HG03066 (cell line): ENCODE results near the gene WNT5B.
A peak's percentile ranks its signal among the peaks of the same experiment; 100 is the strongest.

ENCODE experiments used
- ATAC-seq: cut with Tn5 transposase; IDR thresholded peaks from one replicate; pipeline ENCODE4 v1.9.1; 2021; ENCODE audit warnings: low read depth; ENCODE audit not compliant: unreplicated experiment

WNT5B gene

DNA sequence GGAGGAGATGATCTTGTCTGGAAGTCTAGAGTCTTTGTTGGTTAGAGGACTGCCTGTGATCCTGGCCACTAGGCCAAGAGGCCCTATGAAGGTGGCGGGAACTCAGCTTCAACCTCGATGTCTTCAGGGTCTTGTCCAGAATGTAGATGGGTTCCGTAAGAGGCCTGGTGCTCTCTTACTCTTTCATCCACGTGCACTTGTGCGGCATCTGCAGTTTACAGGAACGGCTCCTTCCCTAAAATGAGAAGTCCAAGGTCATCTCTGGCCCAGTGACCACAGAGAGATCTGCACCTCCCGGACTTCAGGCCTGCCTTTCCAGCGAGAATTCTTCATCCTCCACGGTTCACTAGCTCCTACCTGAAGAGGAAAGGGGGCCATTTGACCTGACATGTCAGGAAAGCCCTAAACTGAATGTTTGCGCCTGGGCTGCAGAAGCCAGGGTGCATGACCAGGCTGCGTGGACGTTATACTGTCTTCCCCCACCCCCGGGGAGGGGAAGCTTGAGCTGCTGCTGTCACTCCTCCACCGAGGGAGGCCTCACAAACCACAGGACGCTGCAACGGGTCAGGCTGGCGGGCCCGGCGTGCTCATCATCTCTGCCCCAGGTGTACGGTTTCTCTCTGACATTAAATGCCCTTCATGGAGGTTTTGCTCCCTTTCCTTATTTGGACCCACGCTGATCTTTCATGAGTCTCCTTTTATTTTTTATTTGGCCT lies 17.7 kb downstream of the WNT5B start:
- ATAC-seq = no peak

DNA sequence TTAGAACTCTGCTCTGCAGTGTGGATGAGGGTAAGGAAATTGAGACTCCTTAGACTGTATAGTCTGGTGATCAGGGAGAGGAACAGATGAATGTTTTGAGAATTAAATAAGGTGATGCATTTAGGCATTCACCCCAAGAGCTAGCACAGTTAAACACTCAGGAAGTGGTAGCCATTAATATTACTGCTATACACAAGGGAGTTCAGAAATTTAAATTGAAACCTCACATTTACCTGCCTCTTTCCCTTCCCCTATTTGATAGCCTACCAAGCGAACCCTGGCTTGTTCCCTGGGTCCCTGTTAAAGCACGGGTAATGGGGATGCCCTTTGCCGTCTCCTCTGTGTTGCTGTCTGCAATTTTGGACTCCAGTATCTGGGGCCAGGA lies 18.2 kb downstream of the WNT5B start:
- no peak for ATAC-seq

DNA sequence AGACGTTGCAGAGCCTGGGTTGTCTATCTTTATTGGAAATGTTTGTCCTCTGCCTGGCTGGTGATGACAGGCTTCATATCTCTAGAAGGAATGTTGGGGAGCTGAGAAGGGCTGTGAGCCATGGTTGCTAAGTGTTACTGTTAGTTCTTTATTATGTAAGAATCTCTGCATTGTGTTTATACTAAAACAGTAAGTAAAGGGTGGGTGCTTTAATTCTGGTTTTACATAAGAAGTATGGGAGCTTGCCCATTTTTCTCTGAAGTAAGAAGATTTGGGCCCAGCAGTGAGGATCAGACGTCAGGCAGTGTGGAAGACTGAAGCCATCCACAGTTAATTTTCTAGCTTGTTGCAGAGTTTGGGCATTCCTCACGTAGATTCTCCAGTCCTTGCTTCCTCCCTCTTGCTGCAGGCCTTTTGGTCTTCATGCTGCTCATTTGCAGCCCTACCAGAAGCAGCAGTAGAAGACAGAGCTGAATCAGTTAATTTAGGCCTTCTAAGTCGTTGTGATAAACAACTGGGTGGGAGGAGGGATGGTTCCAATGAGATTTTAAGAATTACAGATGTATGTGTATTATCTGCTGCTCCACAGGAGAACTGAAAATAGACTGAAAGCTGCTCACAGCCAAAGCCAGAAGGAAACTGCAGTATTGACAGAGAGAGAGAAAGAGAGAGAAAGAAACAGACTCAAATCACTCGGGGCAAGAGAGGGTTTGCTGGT lies 21.4 kb downstream of the WNT5B start:
- no peak for ATAC-seq

DNA sequence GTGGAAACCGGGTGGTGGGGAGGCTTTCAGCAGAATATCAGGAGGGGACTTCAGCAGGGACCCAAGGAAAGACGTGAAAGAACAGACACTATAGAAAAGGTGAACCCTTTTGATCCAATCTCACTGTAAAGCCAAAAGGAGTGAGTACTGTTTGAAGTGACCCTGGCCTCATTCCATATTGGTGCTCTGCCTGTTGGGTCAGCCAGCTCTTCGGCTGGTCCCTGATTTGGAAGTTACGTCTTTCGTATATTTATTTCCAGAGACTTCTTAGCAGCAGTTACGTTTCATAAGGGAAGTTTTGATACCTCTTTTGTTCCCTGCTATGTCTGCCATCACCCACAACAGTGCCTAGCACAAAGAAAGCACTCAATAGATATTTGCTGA lies 21.9 kb downstream of the WNT5B start:
- no peak for ATAC-seq

DNA sequence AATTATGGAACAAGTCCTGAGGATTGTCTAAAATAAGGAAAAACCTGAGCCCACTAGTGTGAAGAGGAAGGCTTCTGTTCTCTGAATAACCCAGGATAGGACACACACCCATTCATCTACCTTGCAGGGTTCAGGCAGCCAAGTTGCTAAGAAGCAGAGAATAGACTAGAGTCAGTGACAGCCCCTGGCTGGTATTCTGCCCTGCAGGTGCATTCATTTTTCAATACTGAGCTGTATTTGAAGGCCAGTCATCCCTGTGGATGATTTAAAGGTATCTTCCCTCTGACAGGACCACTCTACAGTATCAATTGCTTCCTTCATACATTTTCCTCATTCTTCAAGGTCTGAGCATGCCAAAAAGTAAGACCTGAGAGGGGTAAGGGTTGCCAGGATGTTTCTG lies 22.9 kb downstream of the WNT5B start:
- no peak for ATAC-seq

DNA sequence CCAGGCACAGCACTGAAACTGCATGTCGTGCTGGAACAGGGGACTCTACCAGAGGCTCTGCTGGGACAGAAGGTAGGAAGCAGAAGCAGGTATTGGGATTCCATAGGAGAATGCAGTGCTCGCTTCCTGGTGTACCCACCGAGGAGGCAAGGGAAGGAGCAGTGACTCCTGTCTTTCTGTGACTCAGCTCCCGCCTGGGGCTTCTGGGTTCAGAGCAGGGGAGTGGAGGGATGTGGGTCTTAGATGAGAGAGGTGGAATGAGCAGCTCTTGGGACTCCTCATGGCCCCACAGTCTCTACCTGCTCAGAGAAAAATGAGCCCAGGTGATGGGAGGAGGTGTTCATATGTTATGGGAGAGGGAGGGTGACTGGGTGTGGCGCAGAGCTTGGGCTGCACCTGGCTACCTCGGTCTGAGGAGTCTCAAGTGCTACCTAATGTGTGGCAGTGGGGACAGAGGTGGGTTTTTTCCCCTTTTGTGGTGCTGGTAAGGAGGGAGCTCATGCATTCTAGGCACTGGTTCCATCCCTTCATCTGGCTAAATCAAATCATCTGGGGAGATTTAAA lies 26.3 kb downstream of the WNT5B start:
- no peak for ATAC-seq

DNA sequence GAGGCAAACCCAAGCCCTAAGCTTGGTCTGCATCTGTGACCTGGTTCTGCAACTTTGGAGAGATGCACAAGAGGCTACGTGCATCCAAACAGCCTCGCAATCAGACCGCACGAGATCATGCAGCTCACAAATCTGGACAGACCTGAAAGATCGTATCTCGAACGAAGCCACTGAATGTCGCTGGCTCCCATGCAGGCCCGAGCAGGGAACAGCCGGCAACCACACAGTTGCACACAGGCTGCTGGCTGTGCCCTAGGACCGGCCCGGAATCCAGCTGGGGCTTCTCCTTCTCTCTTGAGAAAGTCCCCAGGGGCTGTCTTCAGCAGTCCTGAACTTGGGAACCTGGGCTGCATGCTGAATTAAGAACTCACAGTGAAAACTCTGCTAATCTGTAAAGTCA lies 27.9 kb downstream of the WNT5B start:
- ATAC-seq = no peak

DNA sequence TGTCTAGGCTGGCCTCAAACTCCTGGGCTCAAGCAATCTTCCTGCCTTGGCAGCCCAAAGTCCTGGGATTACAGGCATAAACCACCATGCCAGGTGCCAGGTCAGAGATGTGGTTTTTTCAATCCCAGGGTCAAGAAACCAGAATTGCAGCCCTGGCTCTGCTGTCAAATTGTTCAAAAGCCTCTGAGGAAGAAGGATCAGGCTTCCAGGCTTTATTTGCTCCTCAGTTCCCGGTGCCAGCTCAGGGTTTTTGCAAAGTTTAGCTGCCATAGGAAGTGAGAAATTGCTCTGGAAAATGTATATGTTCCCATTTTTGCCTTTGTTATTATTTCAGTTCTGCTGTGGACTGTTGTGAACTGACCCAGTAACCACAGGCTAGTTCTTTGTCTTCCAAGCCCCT lies 28.7 kb downstream of the WNT5B start:
- ATAC-seq = no peak

DNA sequence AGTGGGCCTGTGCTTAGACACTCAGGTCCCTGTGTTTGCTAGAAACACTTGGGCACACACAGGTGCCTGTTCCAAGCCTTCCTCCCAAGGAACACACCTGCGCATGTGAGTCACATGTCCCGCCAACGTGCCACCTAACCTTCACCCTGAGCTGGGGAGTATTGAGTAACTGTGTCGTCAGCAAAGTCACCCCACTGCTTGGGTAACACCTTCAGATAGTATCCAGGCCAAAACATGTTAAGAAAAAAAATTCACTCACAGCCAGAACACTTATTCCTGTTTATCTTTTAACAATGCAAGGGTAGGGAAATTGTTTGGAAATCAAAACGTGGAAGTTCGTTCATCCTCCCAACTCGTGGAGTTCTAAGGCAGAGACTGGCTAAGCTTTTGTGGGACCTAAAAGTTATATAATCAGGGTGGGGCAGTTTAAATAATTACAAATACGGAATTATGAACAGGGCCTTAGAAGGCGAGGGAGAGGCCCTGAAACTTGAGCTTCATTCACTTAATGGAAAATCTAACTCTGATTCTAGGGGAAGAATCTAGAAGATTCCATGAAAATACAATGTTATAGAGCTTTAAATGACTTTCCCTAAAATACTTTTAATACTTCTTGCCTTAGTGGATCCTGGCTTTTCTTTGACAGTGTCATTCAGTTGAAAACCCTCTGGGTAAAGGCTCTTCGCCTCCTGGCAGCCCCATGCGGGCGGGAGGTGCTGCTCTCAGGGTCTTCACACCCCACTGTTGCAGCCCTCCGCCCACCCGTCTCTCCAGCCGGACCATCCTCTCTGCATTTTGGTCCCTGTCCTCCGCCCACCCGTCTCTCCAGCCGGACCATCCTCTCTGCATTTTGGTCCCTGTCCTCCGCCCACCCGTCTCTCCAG lies 31.5 kb downstream of the WNT5B start:
- ATAC-seq = no peak

DNA sequence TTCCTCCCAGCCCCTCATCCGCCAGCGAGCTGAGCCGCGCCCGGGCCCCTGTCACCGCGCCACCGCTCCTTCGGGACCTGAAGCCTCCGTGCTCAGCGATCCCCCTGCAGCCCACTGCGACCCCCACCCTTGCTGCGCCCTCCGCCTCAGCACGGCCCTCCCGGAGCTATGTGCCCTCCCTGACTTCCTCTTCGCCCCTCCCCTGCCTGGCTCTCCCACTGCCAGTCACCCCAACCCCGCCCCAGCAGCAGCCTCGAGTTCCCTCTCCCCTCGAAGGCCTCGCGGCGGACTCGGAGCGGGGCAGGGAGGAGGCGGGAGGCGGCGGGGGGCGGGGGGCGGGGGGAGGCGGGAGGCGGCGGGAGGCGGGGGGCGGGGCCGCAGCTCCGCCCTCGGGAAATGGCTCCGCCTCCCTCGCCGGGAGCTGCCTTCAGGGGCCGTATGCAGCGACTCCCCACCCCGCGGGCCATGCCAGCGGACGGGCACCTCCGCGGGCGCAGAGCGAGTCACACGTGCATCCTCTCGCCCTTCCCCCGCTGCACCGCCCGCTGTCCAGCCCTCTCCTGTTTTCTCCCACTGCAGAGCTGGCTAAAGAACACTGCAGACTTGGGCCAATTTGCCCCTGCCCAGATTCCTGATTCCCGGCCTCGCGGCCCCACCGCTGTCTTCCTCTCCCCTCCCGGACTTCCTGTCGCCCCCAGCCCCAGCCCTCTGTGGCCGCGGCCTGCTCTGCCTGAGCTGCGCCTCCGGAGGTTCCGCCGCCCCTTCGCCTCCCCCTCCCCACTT lies 32.7 kb downstream of the WNT5B start:
- peak; percentile 73 for ATAC-seq

DNA sequence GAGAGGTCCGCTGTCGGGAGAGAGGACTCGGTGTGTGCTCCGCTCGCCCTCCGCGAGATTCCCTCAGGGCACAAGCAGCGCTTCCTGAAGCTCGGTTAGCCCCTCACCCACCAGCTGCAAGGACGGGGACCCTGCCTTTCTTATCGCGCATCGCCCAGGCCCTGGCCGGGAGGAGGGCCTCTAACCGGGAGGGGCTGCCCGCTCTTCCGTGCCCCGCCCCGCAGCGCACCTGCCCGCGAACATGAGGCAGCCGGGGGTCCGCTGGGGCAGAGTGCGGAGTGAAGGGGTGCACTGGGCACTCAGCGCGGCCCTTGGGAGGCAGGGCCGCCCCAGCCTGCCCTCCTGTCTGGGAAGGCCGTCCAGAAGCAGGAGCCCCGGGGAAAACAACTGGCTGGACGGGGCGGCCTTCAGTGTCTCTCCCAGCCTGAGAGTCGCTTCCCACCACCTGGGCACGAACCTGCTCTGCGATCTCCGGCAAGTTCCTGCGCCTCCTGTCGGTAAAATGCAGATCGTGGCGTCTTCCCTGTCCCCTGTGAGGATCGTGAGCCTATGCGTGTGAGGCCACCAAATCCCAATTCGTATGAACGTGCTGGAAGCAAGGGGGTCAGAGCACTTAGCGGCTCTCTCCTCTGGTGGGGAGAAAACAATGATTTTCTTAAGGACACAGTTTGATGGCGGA lies 33.9 kb downstream of the WNT5B start:
- ATAC-seq = no peak

DNA sequence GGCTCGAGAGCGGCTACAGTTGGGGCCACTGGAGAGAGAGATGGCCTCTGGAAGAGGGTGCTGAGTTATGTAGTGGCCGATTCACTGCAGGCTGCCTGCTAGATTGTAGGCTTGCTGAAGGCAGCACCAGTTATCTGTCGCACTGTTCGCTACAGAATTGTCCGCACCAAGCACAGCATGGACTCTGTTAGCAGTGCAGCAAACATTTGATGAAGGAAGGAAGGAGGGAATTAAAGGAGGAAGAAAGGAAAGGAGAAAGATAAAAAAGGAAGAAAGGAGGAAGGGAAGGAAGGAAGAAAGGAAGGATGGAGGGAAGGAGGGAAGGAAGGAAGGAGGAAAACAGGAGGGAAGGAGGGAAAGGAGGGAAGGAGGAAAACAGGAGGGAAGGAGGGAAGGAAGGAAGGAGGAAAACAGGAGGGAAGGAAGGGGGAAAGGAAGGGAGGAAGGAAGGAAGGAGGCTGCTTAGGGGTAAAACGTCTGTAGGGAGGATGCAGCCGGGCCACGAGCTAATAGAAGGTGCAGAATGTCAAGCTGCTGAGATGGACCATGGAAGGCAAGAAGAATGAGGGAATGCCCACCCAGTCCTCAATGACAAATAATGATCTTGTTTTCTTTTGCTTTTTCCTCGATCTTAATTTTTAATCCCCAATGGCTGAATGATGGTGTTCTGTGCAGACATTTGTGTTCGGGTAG lies 34.6 kb downstream of the WNT5B start:
- no peak for ATAC-seq

DNA sequence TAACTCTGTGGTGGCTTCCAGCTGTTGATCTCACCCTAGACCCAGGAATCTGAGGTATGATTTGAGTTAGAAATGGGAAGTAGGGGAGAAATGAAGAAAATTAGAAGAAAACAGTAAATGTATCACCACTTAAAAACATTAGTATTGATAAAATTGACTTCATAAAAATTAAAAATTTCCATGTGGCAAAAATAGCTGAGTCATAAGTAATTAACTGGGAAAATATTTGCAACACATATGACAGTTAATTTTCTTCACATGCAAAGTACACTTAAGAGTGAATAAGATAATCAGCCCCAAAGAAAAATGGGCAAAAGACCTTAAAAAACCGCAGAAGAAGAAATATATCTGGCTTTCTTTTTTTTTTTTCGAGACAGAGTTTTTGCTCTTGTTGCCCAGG lies 36.3 kb downstream of the WNT5B start:
- no peak for ATAC-seq

DNA sequence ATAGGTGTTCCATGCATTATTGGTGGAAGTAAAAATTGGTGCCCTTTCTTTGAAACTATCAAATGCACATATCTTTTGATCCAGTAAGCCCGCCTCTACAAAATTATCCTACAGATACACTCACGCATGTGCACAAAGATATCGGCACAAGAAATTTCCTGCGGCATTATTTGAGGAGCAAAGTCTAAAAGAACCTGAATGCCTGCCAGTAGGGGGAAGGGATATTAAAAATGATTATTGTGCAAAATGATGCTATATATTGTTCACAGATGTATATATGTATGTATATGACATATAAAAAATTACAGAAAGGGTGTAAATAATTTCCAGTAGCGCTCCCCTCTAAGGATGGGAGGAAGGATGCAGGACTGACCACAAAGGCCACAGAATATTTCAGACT lies 37.2 kb downstream of the WNT5B start:
- no peak for ATAC-seq

DNA sequence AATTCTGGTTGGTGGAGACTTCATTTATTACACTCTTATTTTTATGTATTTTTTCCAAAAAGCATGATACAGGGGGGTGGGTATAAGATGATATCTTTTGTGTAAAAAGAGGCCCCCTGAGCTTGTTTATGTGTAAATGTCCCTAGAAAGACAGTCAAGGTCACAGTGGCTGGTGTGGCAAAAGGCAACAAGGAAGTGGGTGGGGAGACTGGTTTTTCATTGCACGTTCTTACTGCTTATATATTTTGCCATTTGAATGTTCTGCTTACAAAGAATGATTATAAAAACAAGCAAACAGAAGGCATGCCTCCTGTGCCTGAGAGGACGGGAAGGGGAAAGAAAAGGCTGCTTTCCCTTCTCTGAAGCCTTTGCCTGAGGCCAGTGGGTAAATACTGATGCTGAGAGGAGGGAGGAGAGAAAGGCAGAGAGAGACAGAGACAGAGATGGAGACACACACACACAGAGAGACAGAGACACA lies 37.7 kb downstream of the WNT5B start:
- no peak for ATAC-seq

DNA sequence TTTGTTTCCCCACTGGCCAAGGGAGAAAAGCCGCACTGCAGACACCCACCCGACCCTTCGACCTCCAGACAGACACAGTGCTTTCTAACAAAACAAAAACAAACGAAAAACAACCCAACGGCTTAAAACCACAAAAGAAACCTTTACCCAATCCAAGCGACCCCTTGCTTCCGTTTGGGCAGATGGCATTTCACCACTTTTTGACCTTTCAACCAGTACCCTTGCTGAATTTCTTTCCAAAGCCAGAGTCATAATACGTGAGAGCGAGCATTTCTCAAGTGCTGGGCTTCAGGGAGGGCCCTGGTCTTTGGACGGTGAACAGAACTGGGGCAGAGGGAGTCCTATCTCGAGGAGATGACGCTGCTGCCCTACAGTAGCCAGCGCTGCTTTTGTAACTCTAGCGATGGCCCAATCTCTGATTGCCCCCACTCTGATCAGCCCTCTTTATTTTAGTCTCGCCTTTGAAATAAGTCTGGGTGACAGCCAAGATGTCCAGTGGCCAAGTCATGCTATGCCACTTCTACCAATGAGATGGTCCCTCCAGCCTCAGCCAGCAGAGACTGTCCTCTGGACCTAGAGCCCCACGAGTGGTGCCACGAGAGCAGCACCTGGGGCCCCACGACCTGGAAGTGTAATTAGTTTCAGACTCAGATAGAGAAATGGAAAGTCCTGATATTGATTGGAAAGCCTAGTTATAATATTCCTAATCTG lies 40.0 kb downstream of the WNT5B start:
- ATAC-seq = no peak

DNA sequence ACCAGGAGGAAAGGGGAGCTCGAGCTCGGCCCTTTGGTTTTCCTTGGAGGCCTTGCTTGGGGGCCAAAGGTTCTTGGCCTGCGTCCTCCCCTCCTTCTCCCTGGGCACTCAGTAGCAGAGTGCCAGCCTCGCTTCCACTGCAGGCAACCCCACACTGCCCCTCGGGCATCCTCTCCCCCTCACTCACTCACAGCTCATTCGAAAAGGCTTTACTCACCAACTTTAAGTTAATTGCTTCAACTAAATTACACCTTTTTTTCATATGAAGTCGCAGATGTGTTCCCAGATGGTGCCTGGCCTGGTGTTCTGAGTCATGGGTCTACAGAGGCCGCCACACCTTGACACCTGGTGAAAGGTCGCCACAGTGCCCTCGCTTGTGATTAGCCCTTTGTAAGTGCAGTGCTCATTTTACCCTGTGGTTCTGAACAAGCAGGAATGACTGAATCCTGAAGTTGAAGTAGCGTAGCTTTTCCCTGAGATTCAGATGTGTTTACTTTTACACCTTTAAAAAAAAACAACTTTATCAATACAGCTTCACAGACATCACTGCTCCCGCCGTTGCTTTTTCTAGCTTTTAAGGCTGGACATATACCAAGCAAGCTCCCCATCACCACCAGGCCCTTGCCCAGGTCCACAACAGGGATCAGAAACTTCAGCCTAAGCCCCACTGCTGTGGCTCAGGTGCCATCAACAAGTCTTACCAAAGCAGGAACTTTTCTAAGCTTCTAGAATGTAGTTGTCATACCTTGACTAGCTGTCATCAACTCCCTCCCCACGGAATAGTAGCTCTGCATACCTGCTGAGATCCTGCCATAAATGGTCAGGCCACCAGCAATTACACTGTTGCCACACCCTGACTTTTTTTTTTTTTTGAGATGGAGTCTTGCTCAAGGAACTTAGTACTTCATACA lies 41.6 kb downstream of the WNT5B start:
- no peak for ATAC-seq
